ENCODE results near the gene RIPOR3. TPM values are rescaled to one million over a fixed set of nuclear protein-coding genes. Genes with fewer than 3 reads are reported as not detected.

RIPOR3 gene
- total RNA-seq, 1 donor from 2014 or later, result 15.1 TPM

GRCh38 chr20:50731930-50732690, 40.8 kb upstream of the RIPOR3 start:
- Histone ChIP-seq H3K4me3 (peak overlapping the region; percentile 66 to 89), H3K36me3 (no peaks in the 10 kb centered on the region), H3K27ac (peak overlapping the region in 1 of 2 donors; percentile 88), H3K27me3 (no peaks in the 10 kb centered on the region), H3K9me3 (no peaks in the 10 kb centered on the region), H3K4me1 (peaks cover 8 to 13% of the 10 kb centered on the region in 2 donors)
- TF ChIP-seq CTCF (IDR thresholded peaks at IDR 0.05), result no peak
- intact Hi-C loops (cut with DNase I), result loop anchor here (10.0 kb wide), 2 partner anchors 217 to 547 kb away; partner anchors contain the start of gene PTPN1
- DNase-seq (ENCODE audit: low spot score in 2 of 2), result no peak

- H3K4me3 ChIP-seq, result peak within 1 kb of the TSS; percentile 66 to 89
- no peaks in the 10 kb centered on the region for H3K27me3 ChIP-seq
- H3K36me3 ChIP-seq, result no peaks in the 10 kb centered on the region
- intact Hi-C loops (cut with DNase I), result loop anchor here (10.0 kb wide), 2 partner anchors 216 to 546 kb away; partner anchors contain the start of gene PTPN1
- DNase-seq (ENCODE audit: low spot score in 2 of 2), result peak; percentile 93 to 98
- H3K9me3 ChIP-seq, result no peaks in the 10 kb centered on the region
- H3K4me1 ChIP-seq, result peaks cover 8 to 13% of the 10 kb centered on the region in 2 donors
- peak within 1 kb of the TSS; percentile 71 to 88 for H3K27ac ChIP-seq
- TF ChIP-seq CTCF (IDR thresholded peaks at IDR 0.05), result no peak
These were observed 40.0 kb upstream of the RIPOR3 start, which contains the start of gene PARD6B for GRCh38 chr20:50731055-50731929. Gene PARD6B (plus strand): TSS chr20:50731580. CDS start chr20:50731787, 207 bp downstream.

- intact Hi-C loops (cut with DNase I), result loop anchor here (10.0 kb wide), 2 partner anchors 216 to 546 kb away; partner anchors contain the start of gene PTPN1
- Histone ChIP-seq H3K27ac (peak overlapping the region; percentile 71 to 88), H3K4me1 (peaks cover 8 to 13% of the 10 kb centered on the region in 2 donors), H3K4me3 (peak overlapping the region; percentile 66 to 89), H3K36me3 (no peaks in the 10 kb centered on the region), H3K9me3 (no peaks in the 10 kb centered on the region), H3K27me3 (no peaks in the 10 kb centered on the region)
- TF ChIP-seq CTCF (IDR thresholded peaks at IDR 0.05), result no peak
- DNase-seq (ENCODE audit: low spot score in 2 of 2), result no peak
These were observed 39.4 kb upstream of the RIPOR3 start for GRCh38 chr20:50730765-50731054.

GRCh38 chr20:50729901-50730764, 38.8 kb upstream of the RIPOR3 start:
- no peaks in the 10 kb centered on the region for H3K9me3 ChIP-seq
- H3K4me1 ChIP-seq, result peaks cover 8 to 15% of the 10 kb centered on the region in 2 donors
- DNase-seq (ENCODE audit: low spot score in 2 of 2), result peak in 1 of 2 donors; percentile 72
- peak overlapping the region; percentile 71 to 88 for H3K27ac ChIP-seq
- H3K27me3 ChIP-seq, result no peaks in the 10 kb centered on the region
- peak overlapping the region; percentile 66 to 89 for H3K4me3 ChIP-seq
- no peaks in the 10 kb centered on the region for H3K36me3 ChIP-seq
- intact Hi-C loops (cut with DNase I), result loop anchor here (10.0 kb wide), 2 partner anchors 215 to 545 kb away; partner anchors contain the start of gene PTPN1
- no peak for TF ChIP-seq CTCF (IDR thresholded peaks at IDR 0.05)
